ENCODE measurements around the gene VTI1B. TPM values are rescaled to one million over a fixed set of nuclear protein-coding genes. Genes with fewer than 3 reads are reported as not detected.
A peak's percentile ranks its signal among the peaks of the same experiment; 100 is the strongest.

The VTI1B gene
- total and polyA plus RNA-seq, 4 experiments from 2014 or later: 62.1 to 97.8 (median 71.8) TPM

DNA sequence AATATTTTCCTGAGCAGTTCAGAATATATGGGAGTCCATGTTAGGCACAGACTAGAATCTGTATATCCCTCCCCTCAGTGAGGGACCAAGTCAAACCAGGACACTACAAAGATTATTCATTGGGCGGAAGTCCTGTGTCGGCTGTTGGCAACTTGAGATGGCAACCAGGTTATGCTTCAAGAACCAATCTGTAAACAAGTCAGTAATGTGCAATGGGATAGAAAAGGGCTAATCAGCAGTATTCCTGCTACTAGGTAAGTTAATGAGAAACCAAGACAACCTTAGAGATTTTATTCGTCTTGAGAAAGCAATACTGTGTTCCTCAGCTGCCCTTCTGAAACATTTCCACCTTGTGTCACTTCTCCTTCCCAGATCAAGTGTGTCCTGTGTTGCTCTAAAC, 28.3 kb downstream of the VTI1B start:
- CTCF ChIA-PET (ENCODE audit: partially characterized antibody): no interaction called here

DNA sequence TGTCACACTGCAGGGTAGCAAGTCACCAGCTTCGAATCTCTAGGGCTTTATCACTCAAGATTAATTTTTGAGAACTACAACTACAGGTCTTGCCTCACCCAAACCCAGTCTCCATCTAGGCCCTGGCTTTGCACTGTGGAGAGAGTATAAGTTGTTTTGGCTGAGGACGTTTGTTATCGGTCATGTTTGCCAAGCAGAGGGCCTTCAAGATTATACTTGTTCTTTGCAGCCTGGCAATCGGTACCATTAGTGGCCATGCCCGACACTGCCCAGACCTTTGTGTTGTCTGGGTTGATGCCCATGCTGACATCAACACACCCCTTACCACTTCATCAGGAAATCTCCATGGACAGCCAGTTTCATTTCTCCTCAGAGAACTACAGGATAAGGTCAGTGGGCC, 29.0 kb downstream of the VTI1B start:
- DNase-seq: no peak
- H3K36me3 ChIP-seq (ENCODE audit: insufficient read depth, low read length): peaks cover 14% of the 10 kb centered on the region
- H3K27me3 ChIP-seq (ENCODE audit: insufficient read depth, low read length): no peaks in the 10 kb centered on the region
- no peaks in the 10 kb centered on the region for H3K4me1 ChIP-seq (ENCODE audit: insufficient read depth, low read length)
- H3K36me3 Mint-ChIP-seq: peaks cover 30 to 48% of the 10 kb centered on the region in 2 donors
- ChIA-PET POLR2A (ENCODE audit: partially characterized antibody) (no interaction called here), CTCF (ENCODE audit: partially characterized antibody) (no interaction called here)
- no peak overlapping the region for H3K4me3 ChIP-seq (ENCODE audit: low read length in 2 of 2)
- H3K9me3 ChIP-seq (ENCODE audit: control insufficient read depth in 1 of 2, low read length in 2 of 2): no peaks in the 10 kb centered on the region
- no peak overlapping the region for H3K27ac ChIP-seq (ENCODE audit: low read depth, low read length)
- H3K27me3 Mint-ChIP-seq: no peaks in the 10 kb centered on the region
- H3K9me3 Mint-ChIP-seq: no peaks in the 10 kb centered on the region
- no peak overlapping the region for H3K27ac Mint-ChIP-seq
- H3K4me3 Mint-ChIP-seq: no peak overlapping the region
- intact Hi-C loops (cut with micrococcal nuclease): no loop called here
- H3K4me1 Mint-ChIP-seq: peaks cover 0 to 4% (median 1%) of the 10 kb centered on the region in 4 donors

More for the DNA sequence above, 28.3 kb downstream of the VTI1B start:
- H3K4me1 Mint-ChIP-seq: peaks cover 0 to 4% (median 1%) of the 10 kb centered on the region in 4 donors
- H3K4me3 Mint-ChIP-seq: no peak overlapping the region
- Histone ChIP-seq H3K27me3 (ENCODE audit: insufficient read depth, low read length) (no peaks in the 10 kb centered on the region), H3K4me3 (ENCODE audit: low read length in 2 of 2) (no peak overlapping the region), H3K27ac (ENCODE audit: low read depth, low read length) (no peak overlapping the region), H3K9me3 (ENCODE audit: control insufficient read depth in 1 of 2, low read length in 2 of 2) (no peaks in the 10 kb centered on the region), H3K36me3 (ENCODE audit: insufficient read depth, low read length) (peaks cover 21% of the 10 kb centered on the region), H3K4me1 (ENCODE audit: insufficient read depth, low read length) (no peaks in the 10 kb centered on the region)
- no peaks in the 10 kb centered on the region for H3K27me3 Mint-ChIP-seq
- DNase-seq: no peak
- POLR2A ChIA-PET (ENCODE audit: partially characterized antibody): no interaction called here
- peaks cover 38 to 55% of the 10 kb centered on the region in 2 donors for H3K36me3 Mint-ChIP-seq
- H3K9me3 Mint-ChIP-seq: no peaks in the 10 kb centered on the region
- H3K27ac Mint-ChIP-seq: peak overlapping the region in 1 of 7 donors; percentile 33
- intact Hi-C loops (cut with micrococcal nuclease): no loop called here

DNA sequence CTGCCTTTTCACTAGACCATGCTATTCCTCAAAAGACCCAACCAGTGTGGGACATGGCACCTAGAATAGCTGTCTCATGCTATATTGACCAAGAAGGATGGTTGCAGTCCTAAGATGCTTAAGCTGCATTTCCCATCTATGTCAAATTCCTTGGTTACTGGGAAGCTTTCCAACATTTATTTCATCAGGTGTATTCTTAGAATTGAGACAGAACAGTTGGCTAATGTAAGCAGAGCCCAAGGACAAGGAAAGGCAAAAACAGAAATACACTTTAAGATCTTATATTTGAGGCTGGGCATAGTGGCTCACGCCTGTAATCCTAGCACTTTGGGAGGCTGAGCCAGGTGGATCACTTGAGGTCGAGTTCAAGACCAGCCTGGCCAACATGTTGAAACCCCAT, 30.0 kb downstream of the VTI1B start:
- no peak overlapping the region for H3K4me3 Mint-ChIP-seq
- H3K9me3 Mint-ChIP-seq: no peaks in the 10 kb centered on the region
- Histone ChIP-seq H3K9me3 (ENCODE audit: control insufficient read depth in 1 of 2, low read length in 2 of 2) (no peaks in the 10 kb centered on the region), H3K4me1 (ENCODE audit: insufficient read depth, low read length) (no peaks in the 10 kb centered on the region), H3K36me3 (ENCODE audit: insufficient read depth, low read length) (peaks cover 6% of the 10 kb centered on the region), H3K27me3 (ENCODE audit: insufficient read depth, low read length) (no peaks in the 10 kb centered on the region), H3K27ac (ENCODE audit: low read depth, low read length) (no peak overlapping the region), H3K4me3 (ENCODE audit: low read length in 2 of 2) (no peak overlapping the region)
- H3K27me3 Mint-ChIP-seq: no peaks in the 10 kb centered on the region
- H3K27ac Mint-ChIP-seq: peak overlapping the region in 1 of 7 donors; percentile 76
- POLR2A ChIA-PET (ENCODE audit: partially characterized antibody): no interaction called here
- intact Hi-C loops (cut with micrococcal nuclease): no loop called here
- CTCF ChIA-PET (ENCODE audit: partially characterized antibody): interaction anchor here (1.3 to 3.3 kb wide), 2 partner anchors 55 to 60 kb away, joined by 3 to 10 read pairs; no protein-coding TSS in a partner anchor
- peaks cover 21 to 38% of the 10 kb centered on the region in 2 donors for H3K36me3 Mint-ChIP-seq
- DNase-seq: no peak
- peaks cover 0 to 4% (median 1%) of the 10 kb centered on the region in 4 donors for H3K4me1 Mint-ChIP-seq

DNA sequence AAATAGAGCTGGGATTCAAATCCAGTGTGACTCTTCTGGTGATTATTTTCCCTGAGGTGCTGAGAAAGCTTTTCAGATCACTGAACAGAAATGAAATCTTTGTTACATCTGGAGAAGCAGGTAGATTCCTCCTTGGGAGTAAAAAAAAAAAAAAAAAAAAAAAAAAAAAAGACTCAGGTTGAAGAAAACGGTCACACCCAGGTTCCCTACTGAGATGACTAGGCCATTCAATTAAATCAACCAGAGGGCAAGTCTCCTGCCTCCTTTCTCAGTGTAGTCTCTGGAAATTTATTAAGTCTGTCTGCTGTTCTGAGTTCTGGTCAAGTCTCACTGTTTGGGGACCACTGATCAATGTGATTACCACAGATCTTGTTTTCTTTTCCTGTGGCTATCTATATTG, 30.7 kb downstream of the VTI1B start:
- CTCF ChIA-PET (ENCODE audit: partially characterized antibody): interaction anchor here (0.6 to 3.3 kb wide), 3 partner anchors 55 to 264 kb away, joined by 3 to 10 read pairs (median 3); no protein-coding TSS in a partner anchor
- Mint-ChIP-seq H3K27ac (peak overlapping the region in 4 of 7 donors; percentile 1 to 83 (median 79)), H3K4me1 (peaks cover 0 to 4% (median 1%) of the 10 kb centered on the region in 4 donors)

DNA sequence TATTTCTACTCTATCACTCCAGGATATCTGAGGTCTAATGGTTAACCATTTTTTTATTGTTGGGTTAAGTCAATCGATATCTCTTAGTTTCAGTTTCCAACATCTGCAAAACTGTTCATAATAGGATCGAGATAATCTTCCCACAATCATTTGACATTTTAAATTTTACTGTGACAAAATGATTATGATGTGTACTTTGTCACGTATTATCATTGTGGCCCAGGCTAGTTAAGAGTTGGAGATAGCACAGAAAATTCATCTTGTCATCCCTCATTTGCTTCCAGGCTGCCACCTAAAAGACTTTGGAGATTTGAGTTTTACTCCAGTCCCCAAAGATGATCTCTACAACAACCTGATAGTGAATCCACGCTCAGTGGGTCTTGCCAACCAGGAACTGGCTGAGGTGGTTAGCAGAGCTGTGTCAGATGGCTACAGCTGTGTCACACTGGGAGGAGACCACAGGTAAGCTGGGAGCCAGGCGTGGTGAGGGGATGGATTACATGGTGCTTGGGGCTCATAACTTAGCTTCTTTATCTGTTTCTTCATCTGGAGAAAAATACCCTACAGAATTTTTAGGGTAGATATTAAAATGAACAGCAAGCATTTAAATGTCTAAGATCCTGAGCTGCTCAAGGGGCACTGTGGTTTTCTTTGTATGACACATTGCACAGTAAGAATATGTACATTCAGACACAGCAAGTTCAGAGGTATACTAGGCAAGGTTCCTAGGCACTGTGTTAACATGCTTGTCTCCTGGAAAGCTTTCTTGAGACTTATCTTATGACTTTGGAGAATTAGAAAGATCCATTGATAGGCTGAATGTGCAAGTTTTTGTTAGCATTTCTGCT, 32.3 kb downstream of the VTI1B start:
- H3K4me3 ChIP-seq (ENCODE audit: low read length in 2 of 2): no peak overlapping the region
- Mint-ChIP-seq H3K4me3 (no peak overlapping the region), H3K36me3 (peaks cover 18% of the 10 kb centered on the region in 2 donors), H3K4me1 (peaks cover 0 to 4% (median 1%) of the 10 kb centered on the region in 4 donors), H3K9me3 (no peaks in the 10 kb centered on the region), H3K27me3 (no peaks in the 10 kb centered on the region), H3K27ac (peak overlapping the region in 1 of 7 donors; percentile 42)
- intact Hi-C loops (cut with micrococcal nuclease): no loop called here
- CTCF ChIA-PET (ENCODE audit: partially characterized antibody): interaction anchor here (0.7 to 3.3 kb wide), 5 partner anchors 17 to 71 kb away, joined by 3 to 10 read pairs (median 4); no protein-coding TSS in a partner anchor
- no peaks in the 10 kb centered on the region for H3K36me3 ChIP-seq (ENCODE audit: insufficient read depth, low read length)
- H3K27ac ChIP-seq (ENCODE audit: low read depth, low read length): no peak overlapping the region
- no peaks in the 10 kb centered on the region for H3K27me3 ChIP-seq (ENCODE audit: insufficient read depth, low read length)
- DNase-seq: no peak
- no peaks in the 10 kb centered on the region for H3K4me1 ChIP-seq (ENCODE audit: insufficient read depth, low read length)
- H3K9me3 ChIP-seq (ENCODE audit: control insufficient read depth in 1 of 2, low read length in 2 of 2): no peaks in the 10 kb centered on the region
- POLR2A ChIA-PET (ENCODE audit: partially characterized antibody): interaction anchor here (1.0 kb wide), 1 partner anchor 33 kb away, joined by 3 read pairs; no protein-coding TSS in a partner anchor

More for the DNA sequence above, 30.7 kb downstream of the VTI1B start:
- Mint-ChIP-seq H3K9me3 (no peaks in the 10 kb centered on the region), H3K4me3 (no peak overlapping the region), H3K36me3 (peaks cover 18 to 32% of the 10 kb centered on the region in 2 donors), H3K27me3 (no peaks in the 10 kb centered on the region)
- intact Hi-C loops (cut with micrococcal nuclease): no loop called here
- H3K4me1 ChIP-seq (ENCODE audit: insufficient read depth, low read length): no peaks in the 10 kb centered on the region
- no peak overlapping the region for H3K4me3 ChIP-seq (ENCODE audit: low read length in 2 of 2)
- no peaks in the 10 kb centered on the region for H3K9me3 ChIP-seq (ENCODE audit: control insufficient read depth in 1 of 2, low read length in 2 of 2)
- POLR2A ChIA-PET (ENCODE audit: partially characterized antibody): no interaction called here
- no peaks in the 10 kb centered on the region for H3K27me3 ChIP-seq (ENCODE audit: insufficient read depth, low read length)
- no peak overlapping the region for H3K27ac ChIP-seq (ENCODE audit: low read depth, low read length)
- H3K36me3 ChIP-seq (ENCODE audit: insufficient read depth, low read length): no peaks in the 10 kb centered on the region
- DNase-seq: no peak

DNA sequence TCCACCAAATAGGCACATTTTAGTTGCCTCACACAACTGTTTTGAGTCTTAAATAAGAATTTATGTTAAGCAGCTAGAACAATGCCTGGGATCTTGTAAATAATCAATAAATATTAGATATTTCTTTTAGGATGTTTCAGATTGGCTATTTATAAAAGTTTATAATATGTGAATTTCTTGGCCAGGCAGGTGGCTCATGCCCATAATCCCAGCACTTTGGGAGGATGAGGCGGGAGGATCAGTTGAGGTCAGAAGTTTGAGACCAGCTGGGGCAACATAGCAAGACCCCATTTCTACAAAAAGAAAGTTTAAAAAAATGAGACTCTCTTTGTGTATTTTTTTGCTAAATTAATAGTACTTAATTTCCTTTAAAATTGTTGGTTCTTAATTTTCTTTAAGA, 33.0 kb downstream of the VTI1B start:
- Mint-ChIP-seq H3K27ac (peak overlapping the region in 1 of 7 donors; percentile 42), H3K4me3 (no peak overlapping the region), H3K27me3 (no peaks in the 10 kb centered on the region), H3K9me3 (no peaks in the 10 kb centered on the region), H3K4me1 (peaks cover 0 to 4% (median 1%) of the 10 kb centered on the region in 4 donors), H3K36me3 (peaks cover 12 to 14% of the 10 kb centered on the region in 2 donors)
- Histone ChIP-seq H3K36me3 (ENCODE audit: insufficient read depth, low read length) (no peaks in the 10 kb centered on the region), H3K27me3 (ENCODE audit: insufficient read depth, low read length) (no peaks in the 10 kb centered on the region), H3K4me3 (ENCODE audit: low read length in 2 of 2) (no peak overlapping the region), H3K9me3 (ENCODE audit: control insufficient read depth in 1 of 2, low read length in 2 of 2) (no peaks in the 10 kb centered on the region), H3K27ac (ENCODE audit: low read depth, low read length) (no peak overlapping the region), H3K4me1 (ENCODE audit: insufficient read depth, low read length) (no peaks in the 10 kb centered on the region)
- intact Hi-C loops (cut with micrococcal nuclease): no loop called here
- DNase-seq: no peak
- CTCF ChIA-PET (ENCODE audit: partially characterized antibody): interaction anchor here (1.0 kb wide), 1 partner anchor 70 kb away, joined by 4 read pairs; no protein-coding TSS in a partner anchor
- POLR2A ChIA-PET (ENCODE audit: partially characterized antibody): no interaction called here

DNA sequence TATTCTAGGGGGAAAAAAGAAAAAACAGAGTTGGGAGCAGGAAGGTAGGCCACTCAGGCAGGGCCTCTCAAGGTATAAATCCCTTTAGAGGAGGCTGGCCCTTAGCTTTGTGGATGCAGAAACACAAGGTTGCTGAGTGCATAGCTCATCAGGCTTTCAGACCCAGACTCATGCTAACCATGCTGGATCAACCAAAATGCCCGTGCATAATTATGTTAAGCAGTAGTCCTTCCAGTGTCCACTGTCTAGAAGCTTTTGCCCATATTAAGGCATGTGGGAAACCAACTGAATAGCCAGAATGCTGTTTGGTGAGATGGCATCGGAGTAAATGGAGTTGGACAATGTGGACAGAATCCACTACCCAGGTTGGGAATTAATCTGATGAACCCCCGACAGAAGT, 35.8 kb downstream of the VTI1B start:
- H3K4me3 ChIP-seq (ENCODE audit: low read length in 2 of 2): no peak overlapping the region
- Mint-ChIP-seq H3K36me3 (no peaks in the 10 kb centered on the region), H3K27me3 (no peaks in the 10 kb centered on the region), H3K4me1 (peaks cover 0 to 4% (median 1%) of the 10 kb centered on the region in 4 donors), H3K4me3 (no peak overlapping the region), H3K9me3 (no peaks in the 10 kb centered on the region), H3K27ac (no peak overlapping the region)
- H3K4me1 ChIP-seq (ENCODE audit: insufficient read depth, low read length): no peaks in the 10 kb centered on the region
- CTCF ChIA-PET (ENCODE audit: partially characterized antibody): interaction anchor here (1.1 kb wide), 1 partner anchor 20 kb away, joined by 3 read pairs; no protein-coding TSS in a partner anchor
- H3K9me3 ChIP-seq (ENCODE audit: control insufficient read depth in 1 of 2, low read length in 2 of 2): no peaks in the 10 kb centered on the region
- no peak for DNase-seq
- H3K36me3 ChIP-seq (ENCODE audit: insufficient read depth, low read length): no peaks in the 10 kb centered on the region
- H3K27me3 ChIP-seq (ENCODE audit: insufficient read depth, low read length): no peaks in the 10 kb centered on the region
- intact Hi-C loops (cut with micrococcal nuclease): no loop called here
- POLR2A ChIA-PET (ENCODE audit: partially characterized antibody): no interaction called here
- H3K27ac ChIP-seq (ENCODE audit: low read depth, low read length): no peak overlapping the region

Data from CD4-positive, alpha-beta memory T cell (primary cell).